C4-2B (cell line): Measurements from ENCODE around the gene FBN3.

Source experiments
- H3K27ac ChIP-seq: fragments of 450-650 bp; 2 replicates; pipeline ENCODE4 v1.5.1; 2017
- ZFX ChIP-seq: fragments of 450-650 bp; IDR thresholded peaks from 2 replicates; pipeline ENCODE4 v1.6.1; 2017
- TF ChIP-seq, protein P1 (sequence below): fragments of 450-650 bp; conservative IDR thresholded peaks from 2 replicates; pipeline ENCODE4 v1.5.1; 2017; ENCODE audit warnings: mild to moderate bottlenecking

Gene FBN3

DNA sequence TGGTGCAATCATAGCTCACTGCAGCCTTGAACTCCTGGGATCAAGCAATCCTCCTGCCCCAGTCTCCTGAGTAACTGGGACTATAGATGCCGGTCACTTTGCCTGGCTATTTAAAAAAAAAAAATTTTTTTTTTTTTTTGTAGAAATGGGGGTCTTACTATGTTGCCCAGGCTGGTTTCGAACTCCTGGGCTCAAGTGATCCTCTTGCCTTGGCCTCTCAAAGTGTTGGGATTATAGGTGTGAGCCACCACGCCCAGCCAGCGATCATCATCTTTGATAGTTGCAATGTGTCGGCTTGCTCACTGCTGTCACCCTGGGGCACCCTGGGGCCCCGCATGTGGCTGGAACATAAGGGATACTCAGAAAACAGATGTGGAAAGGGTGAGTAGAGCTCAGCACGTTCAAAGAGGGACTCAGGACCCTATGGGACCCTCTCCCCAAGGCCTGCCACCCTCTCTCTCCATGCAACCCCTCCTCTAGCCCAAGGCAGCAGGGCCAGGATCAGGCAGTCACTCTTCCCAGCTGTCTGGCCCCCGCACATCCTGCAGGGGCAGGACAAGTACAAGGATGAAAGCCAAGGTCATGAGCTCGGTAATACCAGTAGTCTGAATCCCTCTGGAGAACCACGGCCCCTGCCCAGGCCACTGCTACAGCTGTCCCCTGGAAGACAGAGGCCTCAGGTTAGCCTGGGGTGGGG lies 103.4 kb downstream of the FBN3 start:
- no peak overlapping the region for H3K27ac ChIP-seq
- no peak for TF ChIP-seq ZFX
- TF ChIP-seq, protein P1, sequence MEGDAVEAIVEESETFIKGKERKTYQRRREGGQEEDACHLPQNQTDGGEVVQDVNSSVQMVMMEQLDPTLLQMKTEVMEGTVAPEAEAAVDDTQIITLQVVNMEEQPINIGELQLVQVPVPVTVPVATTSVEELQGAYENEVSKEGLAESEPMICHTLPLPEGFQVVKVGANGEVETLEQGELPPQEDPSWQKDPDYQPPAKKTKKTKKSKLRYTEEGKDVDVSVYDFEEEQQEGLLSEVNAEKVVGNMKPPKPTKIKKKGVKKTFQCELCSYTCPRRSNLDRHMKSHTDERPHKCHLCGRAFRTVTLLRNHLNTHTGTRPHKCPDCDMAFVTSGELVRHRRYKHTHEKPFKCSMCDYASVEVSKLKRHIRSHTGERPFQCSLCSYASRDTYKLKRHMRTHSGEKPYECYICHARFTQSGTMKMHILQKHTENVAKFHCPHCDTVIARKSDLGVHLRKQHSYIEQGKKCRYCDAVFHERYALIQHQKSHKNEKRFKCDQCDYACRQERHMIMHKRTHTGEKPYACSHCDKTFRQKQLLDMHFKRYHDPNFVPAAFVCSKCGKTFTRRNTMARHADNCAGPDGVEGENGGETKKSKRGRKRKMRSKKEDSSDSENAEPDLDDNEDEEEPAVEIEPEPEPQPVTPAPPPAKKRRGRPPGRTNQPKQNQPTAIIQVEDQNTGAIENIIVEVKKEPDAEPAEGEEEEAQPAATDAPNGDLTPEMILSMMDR, result no peak

DNA sequence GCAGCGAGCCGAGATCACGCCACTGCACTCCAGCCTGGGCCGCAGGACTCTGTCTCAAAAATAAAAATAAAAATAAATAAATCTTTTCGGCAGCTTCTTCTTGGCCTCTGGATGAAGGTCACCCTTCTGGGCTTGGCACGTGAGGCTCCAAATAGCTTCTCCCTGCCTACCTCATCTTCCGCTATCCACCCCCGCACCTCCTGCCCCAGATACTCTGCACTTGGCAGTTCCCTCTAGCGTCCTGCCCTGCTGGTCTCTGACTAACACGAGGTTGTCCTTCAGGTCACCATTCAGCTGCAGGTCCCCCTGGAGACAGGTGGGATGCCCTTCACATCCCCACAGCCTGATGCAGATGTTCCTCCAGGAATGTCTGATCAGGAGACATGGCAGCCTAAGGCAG lies 105.4 kb downstream of the FBN3 start:
- TF ChIP-seq, protein P1, result no peak
- no peak for TF ChIP-seq ZFX
- no peak overlapping the region for H3K27ac ChIP-seq

DNA sequence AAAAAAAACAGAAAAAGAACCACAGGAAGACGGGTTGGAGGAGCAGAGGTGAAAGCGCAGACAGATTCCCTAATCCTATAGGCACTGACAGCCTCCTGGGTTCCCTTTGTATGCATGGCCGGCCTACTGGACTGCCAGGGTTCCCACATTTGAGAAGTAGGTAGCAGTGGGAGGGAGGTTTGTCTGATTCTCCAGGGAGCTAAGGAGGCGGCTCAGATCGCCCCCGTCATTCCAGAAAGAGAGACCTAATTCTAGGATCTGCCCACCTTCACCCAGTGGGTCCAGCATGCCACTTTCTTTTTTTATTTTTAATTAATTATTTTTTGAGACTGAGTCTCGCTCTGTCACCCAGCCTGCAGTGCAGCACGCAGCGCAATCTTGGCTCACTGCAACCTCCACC lies 106.5 kb downstream of the FBN3 start:
- TF ChIP-seq, protein P1, result no peak
- H3K27ac ChIP-seq, result no peak overlapping the region

DNA sequence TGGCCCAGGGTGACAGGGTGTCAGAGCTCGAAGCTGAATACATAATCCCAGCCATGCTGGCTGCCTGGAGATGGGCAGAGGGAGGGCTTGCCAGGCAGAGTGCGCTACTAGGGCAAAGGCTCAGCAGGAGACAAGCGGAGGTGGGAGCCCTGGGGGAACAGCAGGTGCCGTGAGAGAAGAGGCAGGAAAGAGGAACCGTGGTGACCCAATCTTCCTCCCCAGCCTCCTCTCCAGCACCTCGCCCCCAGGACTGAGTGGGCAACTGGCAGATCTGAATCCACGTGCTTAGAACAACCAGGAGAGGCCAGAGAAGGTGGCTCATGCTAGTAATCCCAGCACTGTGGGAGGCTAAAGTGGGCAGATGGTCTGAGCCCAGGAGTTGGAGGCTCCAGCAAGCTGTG lies 107.9 kb downstream of the FBN3 start:
- H3K27ac ChIP-seq, result no peak overlapping the region
- no peak for TF ChIP-seq ZFX
- TF ChIP-seq, protein P1, result no peak

DNA sequence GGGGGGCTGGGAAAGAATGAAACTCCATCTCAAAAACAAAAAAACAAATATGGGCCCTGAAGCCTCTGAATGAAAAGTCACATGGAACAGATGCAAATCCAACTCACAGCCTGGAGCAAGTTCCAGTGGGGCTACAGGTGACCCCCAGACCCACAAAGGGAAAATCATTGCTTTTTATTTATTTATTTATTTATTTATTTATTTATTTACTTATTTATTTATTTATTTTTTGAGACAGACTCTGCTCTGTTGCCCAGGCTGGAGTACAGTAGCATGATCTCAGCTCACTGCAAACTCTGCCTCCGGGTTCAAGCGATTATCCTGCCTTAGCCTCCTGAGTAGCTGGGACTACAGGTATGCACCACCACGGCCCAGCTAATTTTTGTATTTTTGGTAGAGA lies 110.2 kb downstream of the FBN3 start:
- H3K27ac ChIP-seq, result no peak overlapping the region
- TF ChIP-seq ZFX, result no peak
- TF ChIP-seq, protein P1, result no peak

DNA sequence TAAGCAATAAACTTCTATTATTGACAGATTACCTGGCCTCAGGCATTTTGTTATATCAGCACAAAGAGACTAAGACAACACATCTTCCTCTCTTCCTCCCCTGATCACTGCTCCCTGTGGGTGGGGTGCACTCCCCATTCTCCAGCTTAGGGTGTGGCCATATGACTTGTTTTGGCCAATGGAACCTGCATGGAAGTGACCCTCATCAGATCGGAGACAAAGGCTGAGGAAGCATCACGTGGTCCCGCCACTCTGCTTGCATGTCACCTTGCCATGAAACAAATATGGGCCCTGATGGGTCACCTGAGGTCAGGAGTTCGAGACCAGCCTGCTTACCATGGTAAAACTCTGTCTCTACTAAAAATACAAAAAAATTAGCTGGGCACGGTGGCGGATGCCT lies 110.6 kb downstream of the FBN3 start:
- TF ChIP-seq ZFX, result no peak
- TF ChIP-seq, protein P1, result no peak

DNA sequence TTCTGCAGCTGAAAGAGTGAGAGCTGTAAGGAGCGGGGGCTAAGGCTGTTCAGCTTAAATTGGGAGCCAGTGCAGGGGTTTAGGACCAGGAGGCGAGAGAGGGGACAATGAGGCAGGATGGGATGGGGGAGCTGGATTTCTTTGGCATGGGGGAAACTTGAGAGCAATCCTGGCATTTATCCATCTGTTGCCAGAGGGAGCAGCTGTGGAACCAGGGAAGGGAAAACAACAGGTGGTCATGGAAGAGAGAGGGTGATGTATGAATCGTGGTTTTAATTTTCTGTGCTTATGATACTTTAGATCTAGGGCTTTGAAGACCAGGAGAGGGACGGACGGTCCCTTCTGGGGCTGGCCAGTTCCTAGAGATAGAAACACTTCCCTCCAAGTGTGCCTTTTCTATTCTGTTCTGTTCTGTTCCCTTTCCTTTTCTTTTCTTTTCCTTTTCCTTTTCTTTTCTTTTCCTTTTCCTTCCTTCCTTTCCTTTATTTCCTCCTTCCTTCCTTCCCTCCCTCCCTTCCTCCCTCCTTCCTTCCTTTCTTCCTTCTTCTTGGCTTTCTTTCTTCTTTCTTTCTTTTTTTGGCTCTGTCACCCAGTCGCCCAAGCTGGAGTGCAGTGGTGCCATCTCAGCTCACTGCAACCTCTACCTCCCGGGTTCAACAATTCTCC lies 112.8 kb downstream of the FBN3 start:
- TF ChIP-seq, protein P1, result no peak
- no peak for TF ChIP-seq ZFX
- H3K27ac ChIP-seq, result no peak overlapping the region

More for the DNA sequence above, 110.6 kb downstream of the FBN3 start:
- H3K27ac ChIP-seq, result no peak overlapping the region
